OCI-LY1 (cell line): ENCODE data around the gene ABCA13.

Experiments used
- H2AFZ ChIP-seq: fragments of 200-600 bp; sonication (generic), shearing (Covaris generic); 2 replicates; pipeline ENCODE4 v1.6.0; 2014; ENCODE audit warnings: antibody characterized with exemption, mild to moderate bottlenecking, low read length
- H3F3A ChIP-seq: fragments of 200-600 bp; sonication (generic), shearing (Covaris generic); 2 replicates; pipeline ENCODE4 v1.6.0; 2014; ENCODE audit warnings: mild to moderate bottlenecking, antibody characterized with exemption, low read length, moderate library complexity; ENCODE audit not compliant: insufficient read depth
- H3K27ac ChIP-seq: fragments of 200-600 bp; sonication (generic); 2 replicates; pipeline ENCODE4 v1.5.1; 2014; ENCODE audit warnings: low read length, mixed run types, mild to moderate bottlenecking, low read depth; ENCODE audit not compliant: poor library complexity, severe bottlenecking
- H3K27me3 ChIP-seq: fragments of 200-600 bp; sonication (generic); 2 replicates; pipeline ENCODE4 v1.6.0; 2014; ENCODE audit warnings: antibody characterized with exemption, mild to moderate bottlenecking, low read length, moderate library complexity; ENCODE audit not compliant: insufficient read depth
- H3K36me3 ChIP-seq: fragments of 200-600 bp; sonication (generic); 2 replicates; pipeline ENCODE4 v1.6.1; 2014; ENCODE audit warnings: mild to moderate bottlenecking, antibody characterized with exemption, low read length, moderate library complexity, mixed read lengths; ENCODE audit not compliant: insufficient read depth
- H3K4me1 ChIP-seq: fragments of 200-600 bp; sonication (generic); 2 replicates; pipeline ENCODE4 v1.5.1; 2014; ENCODE audit warnings: mild to moderate bottlenecking, low read length, moderate library complexity; ENCODE audit not compliant: insufficient read depth, severe bottlenecking
- H3K4me2 ChIP-seq: fragments of 200-600 bp; sonication (generic), shearing (Covaris generic); 2 replicates; pipeline ENCODE4 v1.6.1; 2014; ENCODE audit warnings: low read length
- H3K4me3 ChIP-seq: fragments of 200-600 bp; sonication (generic); 2 replicates; pipeline ENCODE4 v1.5.1; 2014; ENCODE audit warnings: low read length, low read depth, mild to moderate bottlenecking, mixed read lengths; ENCODE audit not compliant: poor library complexity, severe bottlenecking
- H3K79me2 ChIP-seq: fragments of 200-600 bp; shearing (Covaris generic); 2 replicates; pipeline ENCODE4 v1.6.1; 2016; ENCODE audit warnings: mixed run types, low read length, mixed read lengths; ENCODE audit not compliant: insufficient read depth
- H3K9ac ChIP-seq: fragments of 200-600 bp; sonication (generic), shearing (Covaris generic); 2 replicates; pipeline ENCODE4 v1.6.1; 2014; ENCODE audit warnings: mild to moderate bottlenecking, low read length, mixed read lengths
- H3K9me2 ChIP-seq: fragments of 200-600 bp; sonication (generic), shearing (Covaris generic); 2 replicates; pipeline ENCODE4 v1.6.1; 2014; ENCODE audit warnings: low read depth, mild to moderate bottlenecking, low read length, mixed read lengths
- H3K9me3 ChIP-seq: fragments of 200-600 bp; shearing (Covaris generic); 2 replicates; pipeline ENCODE4 v1.6.1; 2014; ENCODE audit warnings: low read length, mixed read lengths
- H4K20me1 ChIP-seq: fragments of 200-600 bp; sonication (generic), shearing (Covaris generic); 2 replicates; pipeline ENCODE4 v1.6.0; 2016; ENCODE audit warnings: mild to moderate bottlenecking, low read length; ENCODE audit not compliant: insufficient read depth
- EZH2 ChIP-seq: fragments of 200-600 bp; sonication (generic), shearing (Covaris generic); IDR thresholded peaks from 2 replicates; pipeline ENCODE4 v1.8.0; 2017; ENCODE audit warnings: borderline replicate concordance, mixed run types, mild to moderate bottlenecking, antibody characterized with exemption, low read length, moderate library complexity, mixed read lengths
- TF ChIP-seq, protein P1 (sequence below): fragments of 200-600 bp; sonication (generic), shearing (Covaris generic); IDR thresholded peaks from 2 replicates; pipeline ENCODE4 v1.5.1; 2017; ENCODE audit warnings: mild to moderate bottlenecking, antibody characterized with exemption, low read length, moderate library complexity, mixed read lengths

ABCA13 gene

DNA sequence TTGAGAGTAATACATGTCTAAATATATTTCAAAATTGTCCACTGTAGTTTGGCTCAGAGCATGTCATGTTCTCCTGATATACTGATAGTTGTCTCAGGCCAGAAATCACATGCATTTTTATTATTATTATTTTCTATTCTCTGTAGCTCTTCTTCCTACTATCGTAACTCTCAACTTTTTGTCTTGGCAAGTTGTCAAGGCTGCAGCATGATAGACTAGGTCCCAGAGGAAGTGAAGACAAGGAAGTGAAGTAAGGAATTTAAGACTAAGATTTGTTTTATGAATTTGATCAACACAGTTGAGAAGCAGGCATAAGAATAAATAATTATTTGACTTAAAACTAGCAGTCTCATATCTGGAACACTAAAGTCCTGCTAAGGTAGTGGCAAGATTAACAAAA is 369.5 kb downstream of the ABCA13 start:
- Histone ChIP-seq H3K36me3 (no peaks in the 10 kb centered on the region), H3K4me1 (no peaks in the 10 kb centered on the region), H3K27ac (no peak overlapping the region), H2AFZ (no peak overlapping the region), H3K9ac (no peak overlapping the region), H4K20me1 (no peaks in the 10 kb centered on the region), H3K9me2 (no peaks in the 10 kb centered on the region), H3F3A (no peaks in the 10 kb centered on the region), H3K4me2 (no peak overlapping the region), H3K4me3 (no peak overlapping the region), H3K79me2 (no peaks in the 10 kb centered on the region; the same call in 1 of the 2 replicates), H3K9me3 (no peaks in the 10 kb centered on the region), H3K27me3 (no peaks in the 10 kb centered on the region)
- TF ChIP-seq, protein P1, sequence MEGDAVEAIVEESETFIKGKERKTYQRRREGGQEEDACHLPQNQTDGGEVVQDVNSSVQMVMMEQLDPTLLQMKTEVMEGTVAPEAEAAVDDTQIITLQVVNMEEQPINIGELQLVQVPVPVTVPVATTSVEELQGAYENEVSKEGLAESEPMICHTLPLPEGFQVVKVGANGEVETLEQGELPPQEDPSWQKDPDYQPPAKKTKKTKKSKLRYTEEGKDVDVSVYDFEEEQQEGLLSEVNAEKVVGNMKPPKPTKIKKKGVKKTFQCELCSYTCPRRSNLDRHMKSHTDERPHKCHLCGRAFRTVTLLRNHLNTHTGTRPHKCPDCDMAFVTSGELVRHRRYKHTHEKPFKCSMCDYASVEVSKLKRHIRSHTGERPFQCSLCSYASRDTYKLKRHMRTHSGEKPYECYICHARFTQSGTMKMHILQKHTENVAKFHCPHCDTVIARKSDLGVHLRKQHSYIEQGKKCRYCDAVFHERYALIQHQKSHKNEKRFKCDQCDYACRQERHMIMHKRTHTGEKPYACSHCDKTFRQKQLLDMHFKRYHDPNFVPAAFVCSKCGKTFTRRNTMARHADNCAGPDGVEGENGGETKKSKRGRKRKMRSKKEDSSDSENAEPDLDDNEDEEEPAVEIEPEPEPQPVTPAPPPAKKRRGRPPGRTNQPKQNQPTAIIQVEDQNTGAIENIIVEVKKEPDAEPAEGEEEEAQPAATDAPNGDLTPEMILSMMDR = no peak
- TF ChIP-seq EZH2 = no peak

- Histone ChIP-seq H3K9me3 (no peaks in the 10 kb centered on the region), H3K79me2 (no peaks in the 10 kb centered on the region), H3K36me3 (no peaks in the 10 kb centered on the region), H3K9me2 (no peaks in the 10 kb centered on the region), H4K20me1 (no peaks in the 10 kb centered on the region), H3K4me3 (no peak overlapping the region), H3K4me1 (no peaks in the 10 kb centered on the region), H3F3A (no peaks in the 10 kb centered on the region), H3K9ac (no peak overlapping the region), H3K27me3 (no peaks in the 10 kb centered on the region), H3K27ac (no peak overlapping the region), H2AFZ (no peak overlapping the region), H3K4me2 (no peak overlapping the region)
- no peak for TF ChIP-seq EZH2
- TF ChIP-seq, protein P1 = no peak
Observed at GRCh38 chr7:48548667-48549066, 377.4 kb downstream of the ABCA13 start.

GRCh38 chr7:48551652-48552051 is 380.4 kb downstream of the ABCA13 start:
- Histone ChIP-seq H3K4me3 (no peak overlapping the region), H3K9me3 (no peaks in the 10 kb centered on the region), H3K4me2 (no peak overlapping the region), H3K9ac (no peak overlapping the region), H3K9me2 (no peaks in the 10 kb centered on the region), H3K4me1 (no peaks in the 10 kb centered on the region), H3K79me2 (no peaks in the 10 kb centered on the region), H4K20me1 (no peaks in the 10 kb centered on the region), H3K27ac (no peak overlapping the region), H3K27me3 (no peaks in the 10 kb centered on the region), H2AFZ (no peak overlapping the region), H3K36me3 (no peaks in the 10 kb centered on the region), H3F3A (no peaks in the 10 kb centered on the region)
- TF ChIP-seq EZH2 = no peak
- TF ChIP-seq, protein P1 = no peak
